ENCODE measurements around the gene DDX1. TPM values are rescaled to one million over a fixed set of nuclear protein-coding genes. Genes with fewer than 3 reads are reported as not detected.

Gene DDX1
- polyA plus RNA-seq, 1 donor (not counting 4 experiments of a cell fraction or from before 2014, with no cell fraction given): 140 TPM

GRCh38 chr2:15650616-15651366 is 59.1 kb downstream of the DDX1 start:
- H3K27ac ChIP-seq (ENCODE audit: control insufficient read depth, insufficient read depth, low read length): no peak overlapping the region
- no peaks in the 10 kb centered on the region for H3K79me2 ChIP-seq (ENCODE audit: control insufficient read depth, insufficient read depth, low read length)
- no peak for DNase-seq (ENCODE audit: low read depth, low spot score)
- H3K9me1 ChIP-seq (ENCODE audit: control insufficient read depth, extremely low read depth, insufficient read depth, low read length): no peaks in the 10 kb centered on the region
- no peak for FAIRE-seq
- dilution Hi-C loops (cut with MboI; ENCODE audit: extremely low pct_ligation_motif_present, low sequenced_read_pairs): no loop called here
- no peak for TF ChIP-seq CTCF (optimal IDR thresholded peaks at IDR 0.05 in 1 of 3, IDR thresholded peaks at IDR 0.05 in 1 of 3, conservative IDR thresholded peaks at IDR 0.05 in 1 of 3; ENCODE audit: extremely low read depth in 1 of 3, insufficient read depth in 2 of 3, low read length in 3 of 3)
- no peak for TF ChIP-seq EZH2 (IDR thresholded peaks at IDR 0.05; ENCODE audit: low read length)
- no peak overlapping the region for H3K9ac ChIP-seq (ENCODE audit: control insufficient read depth, extremely low read depth, insufficient read depth, low read length)
- H3K4me3 ChIP-seq (ENCODE audit: control insufficient read depth in 2 of 3, extremely low read depth in 1 of 3, insufficient read depth in 2 of 3, low read depth in 1 of 3, low read length in 3 of 3): no peak overlapping the region
- H3K9me3 ChIP-seq (ENCODE audit: control insufficient read depth, low read depth, low read length): no peaks in the 10 kb centered on the region
- no peaks in the 10 kb centered on the region for H3K36me3 ChIP-seq (ENCODE audit: control insufficient read depth in 2 of 2, extremely low read depth in 1 of 2, insufficient read depth in 2 of 2, low read length in 2 of 2)
- no peaks in the 10 kb centered on the region for H3K4me1 ChIP-seq (ENCODE audit: control insufficient read depth, extremely low read depth, insufficient read depth, low read length)
- no peak overlapping the region for H3K4me2 ChIP-seq (ENCODE audit: control insufficient read depth, extremely low read depth, insufficient read depth, low read depth, low read length)
- H3K27me3 ChIP-seq (ENCODE audit: control insufficient read depth, extremely low read depth, insufficient read depth, low read length): no peaks in the 10 kb centered on the region
- H4K20me1 ChIP-seq (ENCODE audit: control insufficient read depth, extremely low read depth, insufficient read depth, low read length): peaks cover 3% of the 10 kb centered on the region
- H2AFZ ChIP-seq (ENCODE audit: control insufficient read depth, low read length): no peak overlapping the region

- Histone ChIP-seq H2AFZ (ENCODE audit: control insufficient read depth, low read length) (no peak overlapping the region), H4K20me1 (ENCODE audit: control insufficient read depth, extremely low read depth, insufficient read depth, low read length) (peaks cover 3% of the 10 kb centered on the region), H3K79me2 (ENCODE audit: control insufficient read depth, insufficient read depth, low read length) (no peaks in the 10 kb centered on the region), H3K27ac (ENCODE audit: control insufficient read depth, insufficient read depth, low read length) (no peak overlapping the region), H3K4me1 (ENCODE audit: control insufficient read depth, extremely low read depth, insufficient read depth, low read length) (no peaks in the 10 kb centered on the region), H3K4me2 (ENCODE audit: control insufficient read depth, extremely low read depth, insufficient read depth, low read depth, low read length) (no peak overlapping the region), H3K9me3 (ENCODE audit: control insufficient read depth, low read depth, low read length) (no peaks in the 10 kb centered on the region), H3K27me3 (ENCODE audit: control insufficient read depth, extremely low read depth, insufficient read depth, low read length) (no peaks in the 10 kb centered on the region), H3K36me3 (ENCODE audit: control insufficient read depth in 2 of 2, extremely low read depth in 1 of 2, insufficient read depth in 2 of 2, low read length in 2 of 2) (no peaks in the 10 kb centered on the region), H3K4me3 (ENCODE audit: control insufficient read depth in 2 of 3, extremely low read depth in 1 of 3, insufficient read depth in 2 of 3, low read depth in 1 of 3, low read length in 3 of 3) (no peak overlapping the region), H3K9ac (ENCODE audit: control insufficient read depth, extremely low read depth, insufficient read depth, low read length) (no peak overlapping the region), H3K9me1 (ENCODE audit: control insufficient read depth, extremely low read depth, insufficient read depth, low read length) (no peaks in the 10 kb centered on the region)
- FAIRE-seq: no peak
- no peak for TF ChIP-seq EZH2 (IDR thresholded peaks at IDR 0.05; ENCODE audit: low read length)
- TF ChIP-seq CTCF (optimal IDR thresholded peaks at IDR 0.05 in 1 of 3, IDR thresholded peaks at IDR 0.05 in 1 of 3, conservative IDR thresholded peaks at IDR 0.05 in 1 of 3; ENCODE audit: extremely low read depth in 1 of 3, insufficient read depth in 2 of 3, low read length in 3 of 3): no peak
- dilution Hi-C loops (cut with MboI; ENCODE audit: extremely low pct_ligation_motif_present, low sequenced_read_pairs): no loop called here
- no peak for DNase-seq (ENCODE audit: low read depth, low spot score)
These were observed 59.7 kb downstream of the DDX1 start for GRCh38 chr2:15651367-15651727.

Data from keratinocyte (primary cell).